ENCODE measurements around the gene TSTD2.
"Not testable (repeated sequence)": the region's sequence is repeated elsewhere in the genome, so short reads cannot be mapped to it uniquely, and the experiment has no call there.

DNA sequence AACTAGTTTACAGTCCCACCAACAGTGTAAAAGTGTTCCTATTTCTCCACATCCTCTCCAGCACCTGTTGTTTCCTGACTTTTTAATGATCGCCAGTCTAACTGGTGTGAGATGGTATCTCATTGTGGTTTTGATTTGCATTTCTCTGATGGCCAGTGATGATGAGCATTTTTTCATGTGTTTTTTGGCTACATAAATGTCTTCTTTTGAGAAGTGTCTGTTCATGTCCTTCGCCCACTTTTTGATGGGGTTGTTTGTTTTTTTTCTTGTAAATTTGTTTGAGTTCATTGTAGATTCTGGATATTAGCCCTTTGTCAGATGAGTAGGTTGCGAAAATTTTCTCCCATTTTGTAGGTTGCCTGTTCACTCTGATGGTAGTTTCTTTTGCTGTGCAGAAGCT, 51.6 kb downstream of the TSTD2 start:
- TF ChIP-seq CTCF (IDR thresholded peaks at IDR 0.05; ENCODE audit: low read depth, low read length, poor library complexity, severe bottlenecking); EZH2phosphoT487 (IDR thresholded peaks at IDR 0.05; ENCODE audit: borderline replicate concordance, low read length): not testable (repeated sequence)
